ENCODE measurements around the gene EFCAB10. TPM values are rescaled to one million over a fixed set of nuclear protein-coding genes. Genes with fewer than 3 reads are reported as not detected.
"Not testable (repeated sequence)": the region's sequence is repeated elsewhere in the genome, so short reads cannot be mapped to it uniquely, and the experiment has no call there.

EFCAB10 gene
- total RNA-seq, 1 donor from 2014 or later, result not detected

- Mint-ChIP-seq H3K4me3 (peak within 1 kb of the TSS; percentile 93), H3K27me3 (no peaks in the 10 kb centered on the region), H3K4me1 (peaks cover 25% of the 10 kb centered on the region), H3K9me3 (no peaks in the 10 kb centered on the region), H3K27ac (peak within 1 kb of the TSS; percentile 93), H3K36me3 (ENCODE audit: low read depth) (peaks cover 14% of the 10 kb centered on the region)
- peak; percentile 97 for DNase-seq
- intact Hi-C loops (cut with micrococcal nuclease), result loop anchor here (1.0 to 5.0 kb wide), 5 partner anchors 10 to 590 kb away; partner anchors contain the start of genes KMT2E, PUS7 and SRPK2
Measured at GRCh38 chr7:105531792-105532671, 49.3 kb downstream of the EFCAB10 start, which contains the start of gene RINT1. Gene RINT1, plus strand, starts transcription at chr7:105532201. Its CDS starts 115 bp downstream, at chr7:105532316.

- Mint-ChIP-seq H3K4me1 (peaks cover 23% of the 10 kb centered on the region), H3K9me3 (no peaks in the 10 kb centered on the region), H3K27ac (no peak overlapping the region), H3K4me3 (peak overlapping the region; percentile 60), H3K36me3 (ENCODE audit: low read depth) (peaks cover 11% of the 10 kb centered on the region), H3K27me3 (no peaks in the 10 kb centered on the region)
- intact Hi-C loops (cut with micrococcal nuclease), result loop anchor here (5.0 kb wide), 4 partner anchors 143 to 588 kb away; partner anchors contain the start of genes KMT2E and SRPK2
- DNase-seq, result no peak
Measured at GRCh38 chr7:105530546-105530945, 50.7 kb downstream of the EFCAB10 start.

- peaks cover 9% of the 10 kb centered on the region for H3K36me3 Mint-ChIP-seq (ENCODE audit: low read depth)
- peaks cover 21% of the 10 kb centered on the region for H3K4me1 Mint-ChIP-seq
- intact Hi-C loops (cut with micrococcal nuclease), result loop anchor here (5.0 kb wide), 4 partner anchors 143 to 588 kb away; partner anchors contain the start of genes KMT2E and SRPK2
- H3K9me3 Mint-ChIP-seq, result no peaks in the 10 kb centered on the region
- H3K27me3 Mint-ChIP-seq, result no peaks in the 10 kb centered on the region
- H3K27ac Mint-ChIP-seq, result no peak overlapping the region
- peak overlapping the region; percentile 60 for H3K4me3 Mint-ChIP-seq
- no peak for DNase-seq
Measured at GRCh38 chr7:105530126-105530525, 51.2 kb downstream of the EFCAB10 start.

- not testable (repeated sequence) for H3K27me3 Mint-ChIP-seq, H3K27ac Mint-ChIP-seq, H3K4me3 Mint-ChIP-seq
Measured at GRCh38 chr7:105527737-105528136, 53.6 kb downstream of the EFCAB10 start.

GRCh38 chr7:105524840-105525239 lies 56.5 kb downstream of the EFCAB10 start:
- DNase-seq, result no peak
- H3K4me3 Mint-ChIP-seq, result no peak overlapping the region
- H3K27me3 Mint-ChIP-seq, result no peaks in the 10 kb centered on the region
- H3K9me3 Mint-ChIP-seq, result no peaks in the 10 kb centered on the region
- peaks cover 10% of the 10 kb centered on the region for H3K4me1 Mint-ChIP-seq
- peaks cover 5% of the 10 kb centered on the region for H3K36me3 Mint-ChIP-seq (ENCODE audit: low read depth)
- no peak overlapping the region for H3K27ac Mint-ChIP-seq
- intact Hi-C loops (cut with micrococcal nuclease), result loop anchor here (5.0 to 10.0 kb wide), 2 partner anchors 428 to 900 kb away; no protein-coding TSS in a partner anchor

More at GRCh38 chr7:105527737-105528136, 53.6 kb downstream of the EFCAB10 start:
- H3K9me3 Mint-ChIP-seq; DNase-seq; H3K36me3 Mint-ChIP-seq (ENCODE audit: low read depth); H3K4me1 Mint-ChIP-seq: not testable (repeated sequence)
- intact Hi-C loops (cut with micrococcal nuclease), result loop anchor here (10.0 kb wide), 1 partner anchor 897 kb away; no protein-coding TSS in a partner anchor

GRCh38 chr7:105524423-105524822 lies 56.9 kb downstream of the EFCAB10 start:
- not testable (repeated sequence) for H3K27ac Mint-ChIP-seq; DNase-seq; H3K27me3 Mint-ChIP-seq; H3K4me3 Mint-ChIP-seq; H3K36me3 Mint-ChIP-seq (ENCODE audit: low read depth); H3K9me3 Mint-ChIP-seq
- peaks cover 13% of the 10 kb centered on the region for H3K4me1 Mint-ChIP-seq
- intact Hi-C loops (cut with micrococcal nuclease), result loop anchor here (5.0 to 10.0 kb wide), 2 partner anchors 427 to 900 kb away; no protein-coding TSS in a partner anchor

- H3K9me3 Mint-ChIP-seq, result no peaks in the 10 kb centered on the region
- intact Hi-C loops (cut with micrococcal nuclease), result loop anchor here (1.0 to 10.0 kb wide), 3 partner anchors 10 to 903 kb away; partner anchors contain the start of gene RINT1
- peaks cover 15% of the 10 kb centered on the region for H3K4me1 Mint-ChIP-seq
- peak within 1 kb of the TSS; percentile 99 for H3K27ac Mint-ChIP-seq
- no peaks in the 10 kb centered on the region for H3K27me3 Mint-ChIP-seq
- DNase-seq, result peak; percentile 92
- peak within 1 kb of the TSS; percentile 99 for H3K4me3 Mint-ChIP-seq
- H3K36me3 Mint-ChIP-seq (ENCODE audit: low read depth), result peaks cover 16% of the 10 kb centered on the region
Measured at GRCh38 chr7:105521717-105522463, 59.4 kb downstream of the EFCAB10 start, which contains the start of gene PUS7. Gene PUS7, minus strand, starts transcription at chr7:105522271. Its CDS starts 13,759 bp downstream, at chr7:105508512.

GRCh38 chr7:105521027-105521716 lies 60.1 kb downstream of the EFCAB10 start:
- Mint-ChIP-seq H3K9me3 (no peaks in the 10 kb centered on the region), H3K27me3 (no peaks in the 10 kb centered on the region), H3K36me3 (ENCODE audit: low read depth) (peaks cover 16% of the 10 kb centered on the region), H3K27ac (peak overlapping the region; percentile 99), H3K4me3 (peak overlapping the region; percentile 99), H3K4me1 (peaks cover 17% of the 10 kb centered on the region)
- intact Hi-C loops (cut with micrococcal nuclease), result loop anchor here (5.0 to 10.0 kb wide), 2 partner anchors 424 to 904 kb away; no protein-coding TSS in a partner anchor
- DNase-seq, result peak; percentile 83

GRCh38 chr7:105520620-105521019 lies 60.7 kb downstream of the EFCAB10 start:
- intact Hi-C loops (cut with micrococcal nuclease), result loop anchor here (5.0 to 10.0 kb wide), 2 partner anchors 423 to 904 kb away; no protein-coding TSS in a partner anchor
- not testable (repeated sequence) for DNase-seq, H3K27me3 Mint-ChIP-seq, H3K27ac Mint-ChIP-seq, H3K9me3 Mint-ChIP-seq
- Mint-ChIP-seq H3K36me3 (ENCODE audit: low read depth) (peaks cover 16% of the 10 kb centered on the region), H3K4me1 (peaks cover 17% of the 10 kb centered on the region), H3K4me3 (peak overlapping the region; percentile 61)

GRCh38 chr7:105519353-105519752 lies 61.9 kb downstream of the EFCAB10 start:
- Mint-ChIP-seq H3K4me1 (peaks cover 26% of the 10 kb centered on the region), H3K27ac (no peak overlapping the region), H3K4me3 (peak overlapping the region; percentile 59), H3K27me3 (no peaks in the 10 kb centered on the region), H3K9me3 (no peaks in the 10 kb centered on the region), H3K36me3 (ENCODE audit: low read depth) (peaks cover 20% of the 10 kb centered on the region)
- intact Hi-C loops (cut with micrococcal nuclease), result no loop called here
- no peak for DNase-seq

- intact Hi-C loops (cut with micrococcal nuclease); DNase-seq; H3K4me3 Mint-ChIP-seq; H3K27ac Mint-ChIP-seq; H3K9me3 Mint-ChIP-seq; H3K27me3 Mint-ChIP-seq: not testable (repeated sequence)
- peaks cover 33% of the 10 kb centered on the region for H3K4me1 Mint-ChIP-seq
- peaks cover 33% of the 10 kb centered on the region for H3K36me3 Mint-ChIP-seq (ENCODE audit: low read depth)
Measured at GRCh38 chr7:105515610-105516009, 65.7 kb downstream of the EFCAB10 start.
